Upper lobe of left lung (tissue), 6 donors: ENCODE results near the gene SMIM43. TPM values are rescaled to one million over a fixed set of nuclear protein-coding genes. Genes with fewer than 3 reads are reported as not detected.
A peak's percentile ranks its signal among the peaks of the same experiment; 100 is the strongest.

ENCODE experiments used
- ATAC-seq, 2 donors: fragments of 200-7000 bp; cut with Tn5 transposase; one replicate each; pipeline ENCODE4 v1.9.1; 2022; ENCODE audit warnings: mild to moderate bottlenecking in 2 of 2, moderate library complexity in 2 of 2; ENCODE audit not compliant: low FRiP score in 2 of 2
- DNase-seq, 2 donors: peaks; one replicate each; pipeline ENCODE4 v3.0.0-alpha.2; 2019 to 2020
- H3K27ac ChIP-seq, 4 donors: fragments of 200-600 bp; sonication (generic); one replicate each; pipeline ENCODE4 v1.5.1; 2016 to 2019
- H3K27me3 ChIP-seq, 4 donors: fragments of 200-600 bp; sonication (generic); one replicate each; pipeline ENCODE4 v1.5.1; 2017 to 2019
- H3K36me3 ChIP-seq, 4 donors: fragments of 200-600 bp; sonication (generic); one replicate each; pipeline ENCODE4 v1.5.1; 2016 to 2019
- H3K4me1 ChIP-seq, 4 donors: fragments of 200-600 bp; sonication (generic); one replicate each; pipeline ENCODE4 v1.5.1; 2018 to 2019
- H3K4me3 ChIP-seq, 4 donors: fragments of 200-600 bp; sonication (generic); one replicate each; pipeline ENCODE4 v1.5.1; 2017 to 2019; ENCODE audit warnings: mild to moderate bottlenecking in 2 of 4, moderate library complexity in 1 of 4
- H3K9me3 ChIP-seq, 4 donors: fragments of 200-600 bp; sonication (generic); one replicate each; pipeline ENCODE4 v1.5.1; 2018 to 2019
- CTCF ChIP-seq, 6 experiments: fragments of 450-650 bp in 4 of 6; fragments of 200-600 bp in 2 of 6; sonication (generic) in 2 of 6; IDR thresholded peaks; one replicate each; pipeline ENCODE4 v1.5.1; 2016 to 2019; ENCODE audit warnings: antibody characterized with exemption in 6 of 6
- EP300 ChIP-seq, 4 donors: sonication (generic); formaldehyde crosslinking; IDR thresholded peaks; one replicate each; pipeline ENCODE4 v1.5.1; 2017; ENCODE audit warnings: antibody characterized with exemption in 4 of 4, control low read depth in 2 of 4
- POLR2A ChIP-seq, 4 donors: fragments of 450-650 bp; IDR thresholded peaks; one replicate each; pipeline ENCODE4 v1.5.1; 2016 to 2017; ENCODE audit warnings: antibody characterized with exemption in 4 of 4, mild to moderate bottlenecking in 2 of 4
- POLR2AphosphoS5 ChIP-seq, 2 donors: sonication (generic); formaldehyde crosslinking; IDR thresholded peaks; one replicate each; pipeline ENCODE4 v1.5.1; 2017; ENCODE audit warnings: antibody characterized with exemption in 2 of 2
- WGBS, 2 donors: methylation state at CpG; one replicate each; pipeline ENCODE4 v1.1.5; 2017 to 2018; 5-methylcytosine and 5-hydroxymethylcytosine counted together
- total RNA-seq, 6 donors: library from RNA; depleted of rRNA in 4 of 6; stranded (reverse); fragments of >200 nt in 4 of 6; gene quantifications; one replicate each; pipeline versions ENCODE4 v1.1.0 to v1.2.1, GENCODE V29; 2016 to 2021
- donor health status: DM: no; HTN: no; CAD: no; lungs with moderate emphysema.
- donor health status: DM: no; HTN: yes; CAD: no; lungs with severe emphysema.

The SMIM43 gene
- total RNA-seq = not detected

- Histone ChIP-seq H3K36me3 (no peaks in the 10 kb centered on the region), H3K27me3 (peaks cover 0 to 13% (median 4%) of the 10 kb centered on the region in 4 donors), H3K9me3 (no peaks in the 10 kb centered on the region), H3K4me1 (peaks cover 5 to 14% (median 6%) of the 10 kb centered on the region in 4 donors), H3K27ac (no peak within 1 kb of the TSS), H3K4me3 (peak within 1 kb of the TSS in 3 of 4 donors; percentile 37 to 51 (median 44))
- WGBS, 2 donors = 0 to 3% methylated on average over 18 to 22 of the region's 75 CpGs
- TF ChIP-seq CTCF (IDR thresholded peaks at IDR 0.05) = no peak
- no peak for TF ChIP-seq POLR2A (IDR thresholded peaks at IDR 0.05)
- TF ChIP-seq EP300 (IDR thresholded peaks at IDR 0.05) = no peak
- no peak for TF ChIP-seq POLR2AphosphoS5 (IDR thresholded peaks at IDR 0.05)
- DNase-seq = peak in 1 of 2 donors; percentile 85
- ATAC-seq = peak in 1 of 2 donors; percentile 41
Measured at GRCh38 chr4:121764702-121765367, at the start of gene SMIM43. SMIM43 (minus strand) TSS chr4:121765164; CDS start chr4:121765105, 59 bp downstream.

GRCh38 chr4:121814756-121815155, 49.8 kb upstream of the SMIM43 start:
- Histone ChIP-seq H3K36me3 (peaks cover 10 to 92% (median 53%) of the 10 kb centered on the region in 4 donors), H3K9me3 (no peaks in the 10 kb centered on the region), H3K4me3 (no peak overlapping the region), H3K27ac (no peak overlapping the region), H3K27me3 (no peaks in the 10 kb centered on the region), H3K4me1 (no peaks in the 10 kb centered on the region)
- WGBS, 2 donors = 91 to 94% methylated on average over 2 of the region's 2 CpGs
- DNase-seq (no peak), ATAC-seq (no peak)
- TF ChIP-seq POLR2A (IDR thresholded peaks at IDR 0.05) (no peak), EP300 (IDR thresholded peaks at IDR 0.05) (no peak), CTCF (IDR thresholded peaks at IDR 0.05) (no peak), POLR2AphosphoS5 (IDR thresholded peaks at IDR 0.05) (no peak)

- ATAC-seq (no peak), DNase-seq (no peak)
- no peak for TF ChIP-seq CTCF (IDR thresholded peaks at IDR 0.05)
- H3K4me3 ChIP-seq = no peak overlapping the region
- H3K27me3 ChIP-seq = no peaks in the 10 kb centered on the region
- H3K4me1 ChIP-seq = no peaks in the 10 kb centered on the region
- no peaks in the 10 kb centered on the region for H3K9me3 ChIP-seq
- H3K36me3 ChIP-seq = peaks cover 11 to 97% (median 56%) of the 10 kb centered on the region in 4 donors
- H3K27ac ChIP-seq = no peak overlapping the region
Measured at GRCh38 chr4:121811122-121811521, 46.2 kb upstream of the SMIM43 start.

GRCh38 chr4:121806411-121806810, 41.4 kb upstream of the SMIM43 start:
- TF ChIP-seq EP300 (IDR thresholded peaks at IDR 0.05) (no peak), POLR2A (IDR thresholded peaks at IDR 0.05) (no peak), POLR2AphosphoS5 (IDR thresholded peaks at IDR 0.05) (no peak), CTCF (IDR thresholded peaks at IDR 0.05) (no peak)

GRCh38 chr4:121801715-121802075, 36.7 kb upstream of the SMIM43 start:
- Histone ChIP-seq H3K4me3 (peak overlapping the region; percentile 48 to 95 (median 78)), H3K9me3 (no peaks in the 10 kb centered on the region), H3K4me1 (peaks cover 4 to 22% (median 9%) of the 10 kb centered on the region in 4 donors), H3K36me3 (peaks cover 6 to 42% (median 19%) of the 10 kb centered on the region in 4 donors), H3K27ac (peak overlapping the region; percentile 80 to 94 (median 86)), H3K27me3 (no peaks in the 10 kb centered on the region)
- WGBS, 2 donors = 23 to 25% methylated on average over 4 of the region's 4 CpGs
- no peak for TF ChIP-seq POLR2A (IDR thresholded peaks at IDR 0.05)
- TF ChIP-seq EP300 (IDR thresholded peaks at IDR 0.05) = no peak
- no peak for TF ChIP-seq CTCF (IDR thresholded peaks at IDR 0.05)
- no peak for TF ChIP-seq POLR2AphosphoS5 (IDR thresholded peaks at IDR 0.05)
- DNase-seq (no peak), ATAC-seq (no peak)

More at GRCh38 chr4:121806411-121806810, 41.4 kb upstream of the SMIM43 start:
- Histone ChIP-seq H3K27ac (no peak overlapping the region), H3K27me3 (no peaks in the 10 kb centered on the region), H3K9me3 (no peaks in the 10 kb centered on the region), H3K36me3 (peaks cover 11 to 87% (median 44%) of the 10 kb centered on the region in 4 donors), H3K4me1 (peaks cover 4 to 13% (median 9%) of the 10 kb centered on the region in 4 donors), H3K4me3 (no peak overlapping the region)
- ATAC-seq = no peak
- DNase-seq = no peak
- WGBS, 2 donors = 89 to 93% methylated on average over 4 of the region's 4 CpGs
